K562 (cell line): ENCODE results near the gene SEPTIN2.

Experiments used
- BHLHE40 ChIP-seq: IDR thresholded peaks from 2 replicates; pipeline ENCODE4 v1.6.1; 2011; ENCODE audit warnings: low read length, improper control_type of control experiment
- BRD4 ChIP-seq: fragments of 200-600 bp; sonication (generic); IDR thresholded peaks from 2 replicates; pipeline ENCODE4 v1.6.1; 2017; ENCODE audit warnings: inconsistent platforms
- FOXA1 ChIP-seq: fragments of 450-650 bp; IDR thresholded peaks from 2 replicates; pipeline ENCODE4 v1.6.1; 2016; ENCODE audit warnings: mild to moderate bottlenecking, borderline replicate concordance
- NFYB ChIP-seq: IDR thresholded peaks from 2 replicates; pipeline ENCODE4 v1.6.1; 2011; ENCODE audit warnings: mild to moderate bottlenecking, moderate library complexity; ENCODE audit not compliant: insufficient read length; ENCODE audit errors: extremely low read depth
- PML ChIP-seq: IDR thresholded peaks from 2 replicates; pipeline ENCODE4 v1.6.1; 2012; ENCODE audit warnings: low read length, inconsistent platforms
- POU5F1 ChIP-seq: fragments of 150-350 bp; IDR thresholded peaks from 2 replicates; pipeline ENCODE4 v1.6.1; 2014; ENCODE audit warnings: borderline replicate concordance, low read length, low read depth, mild to moderate bottlenecking; ENCODE audit not compliant: partially characterized antibody
- PRPF4 ChIP-seq: fragments of 200-400 bp; formaldehyde crosslinking; IDR thresholded peaks from one replicate; pipeline ENCODE4 v1.6.1; 2017; ENCODE audit warnings: low read length, low read depth, mild to moderate bottlenecking; ENCODE audit not compliant: insufficient read depth, poor library complexity, severe bottlenecking
- TCF7L2 ChIP-seq: fragments of 150-350 bp; IDR thresholded peaks from 2 replicates; pipeline ENCODE4 v1.6.1; 2016; ENCODE audit warnings: low read depth, mild to moderate bottlenecking, low read length, moderate library complexity
- YY1 ChIP-seq, 3 experiments: IDR thresholded peaks; 2 replicates each; pipeline ENCODE4 v1.6.1; 2011; ENCODE audit warnings: low read length in 2 of 3, mild to moderate bottlenecking in 2 of 3, moderate library complexity in 2 of 3, borderline replicate concordance in 1 of 3, control low read depth in 1 of 3, low read depth in 1 of 3; ENCODE audit not compliant: insufficient read depth in 3 of 3, insufficient replicate concordance in 2 of 3, control insufficient read depth in 1 of 3, insufficient read length in 1 of 3; ENCODE audit errors: extremely low read depth in 1 of 3
- TF ChIP-seq, protein P1 (sequence below): fragments of 450-650 bp; IDR thresholded peaks from 2 replicates; pipeline ENCODE4 v1.6.1; 2016

GRCh38 chr2:241376808-241377207 lies 61.1 kb downstream of the SEPTIN2 start:
- TF ChIP-seq, protein P1, sequence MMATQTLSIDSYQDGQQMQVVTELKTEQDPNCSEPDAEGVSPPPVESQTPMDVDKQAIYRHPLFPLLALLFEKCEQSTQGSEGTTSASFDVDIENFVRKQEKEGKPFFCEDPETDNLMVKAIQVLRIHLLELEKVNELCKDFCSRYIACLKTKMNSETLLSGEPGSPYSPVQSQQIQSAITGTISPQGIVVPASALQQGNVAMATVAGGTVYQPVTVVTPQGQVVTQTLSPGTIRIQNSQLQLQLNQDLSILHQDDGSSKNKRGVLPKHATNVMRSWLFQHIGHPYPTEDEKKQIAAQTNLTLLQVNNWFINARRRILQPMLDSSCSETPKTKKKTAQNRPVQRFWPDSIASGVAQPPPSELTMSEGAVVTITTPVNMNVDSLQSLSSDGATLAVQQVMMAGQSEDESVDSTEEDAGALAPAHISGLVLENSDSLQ: no peak
- TF ChIP-seq YY1 (IDR thresholded peaks at IDR 0.05; ENCODE audit: borderline replicate concordance in 1 of 3, control insufficient read depth in 1 of 3, extremely low read depth in 1 of 3, insufficient read depth in 3 of 3, insufficient read length in 1 of 3, insufficient replicate concordance in 2 of 3, low read depth in 1 of 3, low read length in 2 of 3) (no peak), TCF7L2 (no peak), BHLHE40 (no peak), BRD4 (no peak), NFYB (no peak), PRPF4 (no peak), PML (no peak), FOXA1 (no peak), POU5F1 (no peak)
